ENCODE measurements around the gene TRIP4. TPM values are rescaled to one million over a fixed set of nuclear protein-coding genes. Genes with fewer than 3 reads are reported as not detected.
"Not testable (repeated sequence)": the region's sequence is repeated elsewhere in the genome, so short reads cannot be mapped to it uniquely, and the experiment has no call there.

The TRIP4 gene
- total and polyA plus RNA-seq, 9 of the 15 experiments (the other 6 are each of a cell fraction or from before 2014, with no cell fraction given): 7.6 to 23.3 (median 16.7) TPM

GRCh38 chr15:64344651-64345294 lies 42.9 kb upstream of the TRIP4 start:
- CTCF ChIA-PET (ENCODE audit: low intra/inter-chr PET ratio): no interaction called here

GRCh38 chr15:64346242-64346641 lies 41.4 kb upstream of the TRIP4 start:
- H3K27me3 ChIP-seq (ENCODE audit: control insufficient read depth in 2 of 2, insufficient read depth in 2 of 2, low read length in 2 of 2); H2AFZ ChIP-seq (ENCODE audit: low read depth, low read length); H3K9me3 ChIP-seq (replicated peaks; ENCODE audit: control insufficient read depth, insufficient read depth, low read depth, low read length); BruUV-seq (replicated peaks); H3K27ac ChIP-seq (ENCODE audit: extremely low read depth, low read depth, low read length); H4K20me1 ChIP-seq (replicated peaks; ENCODE audit: control insufficient read depth, insufficient read depth, low read length); H3K4me3 ChIP-seq; FAIRE-seq; CTCF ChIA-PET (ENCODE audit: low intra/inter-chr PET ratio); ATAC-seq; H3K4me1 ChIP-seq (replicated peaks in 1 of 2; ENCODE audit: control insufficient read depth in 2 of 2, insufficient read depth in 2 of 2, low read length in 2 of 2); POLR2A ChIA-PET; H3K4me2 ChIP-seq (ENCODE audit: insufficient read depth, low read length); in situ Hi-C loops (cut with MboI); intact Hi-C loops (cut with micrococcal nuclease); H3K9me1 ChIP-seq (ENCODE audit: control insufficient read depth, insufficient read depth, low read length); H3K9ac ChIP-seq (ENCODE audit: insufficient read depth in 1 of 2, low read depth in 2 of 2, low read length in 2 of 2); DNase-seq (ENCODE audit: extremely low read depth in 1 of 4, low spot score in 3 of 4): not testable (repeated sequence)
- WGBS (ENCODE audit: insufficient coverage, low coverage, missing lambda C conversion rate): 91% methylated on average over 6 of the region's 6 CpGs
- Histone ChIP-seq H3K79me2 (ENCODE audit: control insufficient read depth, insufficient read depth, low read length) (peaks cover 32% of the 10 kb centered on the region), H3K36me3 (ENCODE audit: control insufficient read depth, insufficient read depth, low read length) (peaks cover 22% of the 10 kb centered on the region)

More at GRCh38 chr15:64344651-64345294, 42.9 kb upstream of the TRIP4 start:
- ATAC-seq (no peak), DNase-seq (ENCODE audit: extremely low read depth in 1 of 4, low spot score in 3 of 4) (no peak), FAIRE-seq (no peak)
- no peak overlapping the region for H3K4me3 ChIP-seq
- no peak overlapping the region for H3K27ac ChIP-seq (ENCODE audit: extremely low read depth, low read depth, low read length)
- H3K4me1 ChIP-seq (replicated peaks in 1 of 2; ENCODE audit: control insufficient read depth in 2 of 2, insufficient read depth in 2 of 2, low read length in 2 of 2): no peaks in the 10 kb centered on the region; a peak in 1 of 5 replicates
- H3K27me3 ChIP-seq (ENCODE audit: control insufficient read depth in 2 of 2, insufficient read depth in 2 of 2, low read length in 2 of 2): no peaks in the 10 kb centered on the region
- no peak overlapping the region for H3K4me2 ChIP-seq (ENCODE audit: insufficient read depth, low read length)
- H4K20me1 ChIP-seq (replicated peaks; ENCODE audit: control insufficient read depth, insufficient read depth, low read length): 0 out of 2 replicates have a peak, but pooled peaks cover 4% of the 10 kb centered on the region
- intact Hi-C loops (cut with micrococcal nuclease): no loop called here
- H3K36me3 ChIP-seq (ENCODE audit: control insufficient read depth, insufficient read depth, low read length): peaks cover 22% of the 10 kb centered on the region
- H3K9me1 ChIP-seq (ENCODE audit: control insufficient read depth, insufficient read depth, low read length): no peaks in the 10 kb centered on the region
- in situ Hi-C loops (cut with MboI): no loop called here
- H3K9me3 ChIP-seq (replicated peaks; ENCODE audit: control insufficient read depth, insufficient read depth, low read depth, low read length): no peaks in the 10 kb centered on the region
- no peak overlapping the region for H2AFZ ChIP-seq (ENCODE audit: low read depth, low read length)
- no peak overlapping the region for H3K9ac ChIP-seq (ENCODE audit: insufficient read depth in 1 of 2, low read depth in 2 of 2, low read length in 2 of 2)
- peaks cover 32% of the 10 kb centered on the region for H3K79me2 ChIP-seq (ENCODE audit: control insufficient read depth, insufficient read depth, low read length)
- POLR2A ChIA-PET: interaction anchor here (0.6 to 1.5 kb wide), 4 partner anchors 10 to 107 kb away, joined by 3 to 7 read pairs (median 4); no protein-coding TSS in a partner anchor
- BruUV-seq (replicated peaks): no TSS peak
- no peak for TF ChIP-seq MTA2 (IDR thresholded peaks at IDR 0.05; ENCODE audit: low read depth)
- TF ChIP-seq CEBPG (CRISPR knock-in tag; IDR thresholded peaks at IDR 0.05): no peak
- peak; percentile 61 to 69 for TF ChIP-seq CEBPG (tag; conservative IDR thresholded peaks at IDR 0.05 in 1 of 2, IDR thresholded peaks at IDR 0.05 in 1 of 2)
- no peak for TF ChIP-seq HIVEP1 (CRISPR knock-in tag; IDR thresholded peaks at IDR 0.05)
- no peak for TF ChIP-seq SRSF1 (IDR thresholded peaks at IDR 0.05; ENCODE audit: low read depth, low read length)
- TF ChIP-seq ZNF584 (CRISPR knock-in tag; IDR thresholded peaks at IDR 0.05; ENCODE audit: low read depth): no peak
- TF ChIP-seq CEBPB (tag; IDR thresholded peaks at IDR 0.05): peak; percentile 59
- TF ChIP-seq ZNF143 (CRISPR knock-in tag; IDR thresholded peaks at IDR 0.05): no peak
- TF ChIP-seq ATF3 (IDR thresholded peaks at IDR 0.05): peak; percentile 68
- TF ChIP-seq ATF3 (CRISPR knock-in tag; conservative IDR thresholded peaks at IDR 0.05): no peak

Data from K562 (cell line).